GM21360 (cell line): Measurements from ENCODE around the gene NMT2.
A peak's percentile ranks its signal among the peaks of the same experiment; 100 is the strongest.

Source experiments
- ATAC-seq: cut with Tn5 transposase; IDR thresholded peaks from one replicate; pipeline ENCODE4 v1.9.1; 2021; ENCODE audit warnings: mild to moderate bottlenecking, moderate library complexity; ENCODE audit not compliant: unreplicated experiment

NMT2 gene

DNA sequence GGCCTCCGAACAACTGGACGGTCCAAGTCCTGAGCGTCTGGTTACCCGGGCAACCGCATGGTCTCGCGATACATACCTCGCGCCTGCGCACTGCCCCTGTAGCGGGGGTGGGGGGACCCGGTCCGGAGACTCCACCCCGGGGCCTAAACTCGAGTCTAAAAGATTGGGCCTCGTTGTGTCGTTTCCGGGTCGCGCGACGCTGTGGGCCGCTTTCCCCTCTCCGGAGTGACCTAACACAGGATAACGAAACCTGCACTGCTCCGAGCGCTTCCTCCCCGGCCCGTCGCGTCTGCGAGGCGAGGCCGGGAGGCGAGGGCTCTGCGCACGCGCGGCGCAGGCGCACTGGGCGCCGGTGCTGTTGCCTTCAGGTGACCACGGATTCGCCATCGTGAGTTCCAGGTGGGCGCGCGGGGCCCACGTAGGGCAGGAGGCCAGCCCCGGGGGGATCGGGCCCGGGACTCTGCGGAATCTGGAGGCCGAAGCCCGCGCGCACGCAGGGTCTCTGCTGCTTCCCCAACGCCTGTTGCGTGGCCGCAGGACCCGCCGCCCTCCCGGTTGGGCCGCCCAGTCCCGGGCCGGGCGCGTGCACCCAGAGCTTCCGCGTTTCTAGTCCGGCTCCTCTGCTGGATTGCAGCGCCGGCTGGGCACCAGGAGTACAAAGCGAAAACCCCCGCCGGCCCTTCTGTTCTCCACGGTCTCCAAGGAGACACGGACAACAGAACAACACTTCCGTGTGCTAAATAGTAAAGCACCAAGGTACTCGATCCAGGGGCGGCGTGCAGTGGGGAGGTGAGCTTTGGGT, 71.3 kb downstream of the NMT2 start, which contains the start of gene RPP38:
TSS of gene RPP38 (plus strand) at position 345 of the 802 bp plus-strand sequence. CDS start 5,960 bp downstream, outside the sequence.
- peak; percentile 78 for ATAC-seq

DNA sequence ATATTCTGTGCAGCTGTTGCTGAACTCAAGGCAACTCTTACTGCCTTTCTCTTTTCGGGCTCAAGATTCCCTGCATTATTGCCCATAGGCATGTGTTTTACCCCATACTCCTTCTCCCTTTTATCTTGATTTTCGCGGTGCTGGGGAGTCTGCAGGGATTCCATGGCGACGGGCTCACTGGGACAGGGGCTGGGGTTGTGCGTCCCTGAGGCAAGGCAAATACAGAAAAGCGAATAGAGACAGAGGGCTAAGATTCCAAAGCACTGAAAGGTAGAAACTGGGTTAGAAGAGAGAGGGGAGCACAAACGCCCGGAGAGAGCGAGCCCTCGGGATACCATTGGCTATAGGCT, 71.9 kb downstream of the NMT2 start:
- peak; percentile 19 for ATAC-seq

DNA sequence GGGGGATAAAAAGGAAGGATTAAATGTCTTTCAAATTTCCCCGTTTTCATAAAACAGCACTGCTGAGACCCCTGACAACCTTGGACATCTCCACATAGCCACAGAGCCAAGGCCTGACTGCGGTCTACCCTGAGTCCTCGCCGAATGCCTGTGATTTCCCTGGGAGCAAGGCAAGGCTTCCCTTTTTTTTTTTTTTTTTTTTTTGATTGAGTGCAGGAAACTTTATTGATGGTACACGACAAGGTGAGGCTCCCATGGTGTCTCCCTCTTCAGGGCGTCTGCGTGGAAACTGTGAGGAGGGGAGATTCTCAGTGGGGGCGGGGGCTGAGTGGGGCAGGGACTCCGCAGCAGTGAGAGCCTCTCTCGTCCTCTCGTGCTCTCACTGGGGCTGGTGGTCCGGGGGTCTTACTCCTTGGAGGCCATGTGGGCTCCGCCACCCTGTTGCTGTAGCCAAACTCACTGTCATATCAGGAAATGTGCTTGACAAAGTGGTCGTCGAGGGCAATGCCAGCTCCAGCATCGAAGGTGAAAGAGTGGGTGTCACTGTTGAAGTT, 75.6 kb downstream of the NMT2 start:
- no peak for ATAC-seq

DNA sequence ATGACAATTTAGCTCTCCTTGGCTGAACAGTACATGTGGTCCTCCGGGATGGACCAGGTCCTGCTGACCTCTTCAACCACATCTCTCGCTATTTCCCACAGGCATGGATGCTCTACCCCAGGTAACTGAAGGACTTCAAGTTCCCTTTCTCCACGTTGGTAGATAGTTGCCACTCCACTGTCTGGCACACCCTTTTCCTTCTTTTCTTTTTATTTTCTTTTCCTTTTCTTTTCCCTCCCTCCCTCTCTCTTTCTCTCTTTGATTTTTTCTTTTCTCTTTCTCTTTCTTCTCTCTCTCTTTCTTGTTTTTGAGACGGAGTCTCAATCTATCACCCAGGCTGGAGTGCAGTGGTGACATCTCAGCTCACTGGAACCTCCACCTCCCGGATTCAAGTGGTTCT, 77.1 kb downstream of the NMT2 start:
- no peak for ATAC-seq

DNA sequence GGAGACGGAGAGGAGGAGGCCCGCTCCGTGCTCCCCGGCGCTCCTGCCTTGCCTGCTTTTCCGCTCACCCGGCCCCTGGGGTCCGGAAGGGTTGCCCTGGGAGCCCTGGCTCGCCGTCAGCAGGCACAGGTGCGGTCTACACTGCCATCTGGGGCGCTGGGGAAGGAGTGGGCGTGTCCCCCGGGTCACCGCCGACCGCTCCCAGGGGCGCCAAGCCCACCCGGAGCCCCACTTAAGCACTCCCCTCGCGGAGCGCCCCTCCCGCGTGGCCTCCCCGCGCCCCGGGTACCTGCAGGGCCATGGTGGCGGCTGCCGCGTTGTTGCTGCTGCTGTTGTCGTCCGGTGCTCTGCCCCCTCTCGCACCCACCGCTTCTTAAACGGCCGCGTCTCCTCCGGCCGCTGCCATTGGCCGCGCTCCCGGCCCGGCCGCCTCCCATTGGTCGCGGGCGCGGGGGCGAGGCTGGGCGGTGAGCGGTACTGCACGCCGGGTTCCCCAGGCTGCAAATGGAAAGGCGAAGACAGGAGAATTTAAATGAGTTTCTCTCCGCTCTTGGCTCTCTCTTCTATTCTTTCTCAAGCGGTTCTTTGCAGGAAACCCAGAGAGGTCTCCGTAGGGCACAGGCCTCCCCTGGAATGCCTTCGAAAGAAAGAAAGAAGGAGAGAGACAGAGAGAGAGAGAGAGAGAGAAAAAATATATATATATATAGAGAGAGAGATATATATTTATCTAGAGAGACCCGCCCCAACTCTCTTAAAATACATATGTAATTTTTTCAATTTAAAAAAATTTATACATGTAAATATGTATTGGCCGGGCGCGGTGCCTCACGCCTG, 79.8 kb downstream of the NMT2 start, which contains the start of gene ACBD7:
TSS of gene ACBD7 (minus strand) at position 349 of the 834 bp plus-strand sequence. CDS start at position 301, 48 bp downstream.
- ATAC-seq: peak; percentile 97

DNA sequence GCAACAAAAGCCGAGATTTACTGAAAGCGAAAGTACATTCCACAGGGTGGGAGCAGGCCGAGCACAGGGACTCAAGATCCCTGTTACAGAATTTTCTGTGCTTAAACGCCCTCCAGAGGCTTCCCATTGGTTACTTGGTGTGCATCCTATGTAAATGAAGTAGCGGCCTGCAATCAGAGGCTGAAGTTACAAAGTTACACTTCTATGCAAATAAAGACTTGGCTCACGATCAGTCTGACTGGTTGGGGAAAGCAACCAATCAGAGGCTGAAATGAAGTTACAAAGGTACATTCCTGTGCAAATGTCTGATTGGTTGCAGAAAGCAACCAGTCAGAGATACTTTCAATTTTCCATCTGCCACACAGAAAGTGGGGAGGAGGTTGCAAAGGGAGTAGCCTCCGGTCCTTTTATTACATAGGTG, 84.0 kb downstream of the NMT2 start:
- ATAC-seq: no peak

DNA sequence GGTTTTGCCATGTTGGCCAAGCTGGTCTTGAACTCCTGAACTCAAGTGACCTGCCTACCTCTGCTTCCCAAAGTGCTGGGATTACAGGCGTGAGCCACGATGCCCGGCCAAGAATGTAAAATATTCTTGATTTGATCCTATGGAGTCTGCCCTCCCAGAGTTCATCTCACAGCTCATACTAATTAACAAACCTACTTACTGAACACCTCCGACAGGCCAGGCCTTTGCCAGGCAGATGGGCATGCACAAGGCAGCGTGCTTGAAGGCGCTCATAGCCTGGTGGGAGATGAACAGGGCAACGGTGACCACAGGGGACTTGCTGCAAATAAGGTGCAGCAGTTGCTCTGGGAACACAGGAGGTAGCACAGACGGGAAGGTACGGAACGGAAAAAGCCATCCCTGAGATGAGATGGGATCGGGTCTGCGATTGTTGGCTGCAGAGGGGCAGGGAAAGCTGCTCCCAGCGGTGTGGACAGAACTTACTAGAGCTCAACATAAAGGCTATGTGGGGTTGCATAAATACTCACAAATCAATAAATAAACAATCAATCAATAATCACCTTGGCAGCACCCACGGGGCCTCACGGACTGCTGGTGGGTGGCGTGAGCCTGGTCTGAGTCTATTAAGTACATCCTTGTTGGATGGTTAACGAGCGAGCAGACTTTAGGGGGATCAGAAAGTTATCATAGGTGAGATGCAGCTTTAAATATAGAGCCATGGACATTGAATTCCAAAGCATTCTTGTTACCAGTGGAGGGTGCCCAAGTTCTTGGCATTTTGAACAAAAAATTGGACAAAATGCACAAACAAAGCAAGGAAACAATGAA, 84.6 kb downstream of the NMT2 start:
- no peak for ATAC-seq

DNA sequence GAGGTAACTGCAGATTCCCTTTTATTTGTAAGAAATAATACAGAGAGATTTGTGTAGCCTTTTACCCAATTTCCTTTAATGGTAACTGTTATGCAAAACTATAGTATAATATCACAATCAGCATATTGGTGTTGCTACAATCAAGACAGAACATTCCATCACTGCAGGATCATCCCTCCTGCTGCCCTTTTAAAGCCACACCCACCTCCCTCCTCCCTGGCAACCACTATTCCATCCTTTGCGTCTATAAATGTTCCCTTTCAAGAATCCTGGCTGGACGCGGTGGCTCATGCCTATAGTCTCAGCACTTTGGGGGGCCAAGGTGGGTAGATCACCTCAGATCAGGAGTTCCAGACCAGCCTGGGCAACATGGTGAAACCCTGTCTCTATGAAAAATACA, 93.1 kb downstream of the NMT2 start:
- ATAC-seq: no peak

DNA sequence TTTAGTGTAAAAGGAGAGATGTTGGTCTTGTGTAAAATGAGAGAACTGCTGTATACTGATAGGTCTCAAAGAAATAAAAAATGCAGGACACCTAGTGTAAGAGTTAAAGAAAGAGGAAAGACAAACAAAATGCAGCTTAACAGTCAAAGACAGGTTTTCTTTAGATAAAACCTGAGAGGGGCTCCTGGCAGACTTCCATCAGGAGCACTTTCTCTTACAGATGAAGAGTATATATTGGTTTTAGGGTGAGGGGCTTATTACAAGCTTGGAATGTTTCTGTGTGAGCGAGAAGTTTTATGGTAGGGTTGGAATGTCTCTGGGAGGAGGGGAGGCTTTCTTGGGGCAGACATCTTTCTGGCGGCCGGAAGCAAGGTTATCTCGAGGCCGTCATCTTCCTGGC, 96.1 kb downstream of the NMT2 start:
- no peak for ATAC-seq

DNA sequence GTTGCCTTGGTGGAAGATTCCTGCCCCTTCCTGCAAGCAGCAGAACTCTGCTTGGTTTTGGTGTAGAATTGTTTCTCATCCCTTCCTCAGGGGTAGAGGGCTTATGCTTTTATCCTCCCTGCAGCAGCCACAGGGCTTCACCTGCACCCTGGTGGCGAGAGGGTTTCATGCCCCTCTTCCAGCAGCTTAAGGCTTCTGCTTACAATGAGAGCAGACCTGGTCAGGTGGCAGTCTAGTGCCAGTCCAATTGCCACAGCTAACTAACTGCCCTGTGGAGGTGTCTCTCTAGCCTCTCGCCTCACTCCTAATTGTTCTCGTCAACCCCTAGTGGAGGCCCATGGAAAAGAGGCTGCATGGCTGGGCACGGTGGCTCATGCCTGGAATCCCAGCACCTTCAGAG, 99.3 kb downstream of the NMT2 start:
- ATAC-seq: no peak

DNA sequence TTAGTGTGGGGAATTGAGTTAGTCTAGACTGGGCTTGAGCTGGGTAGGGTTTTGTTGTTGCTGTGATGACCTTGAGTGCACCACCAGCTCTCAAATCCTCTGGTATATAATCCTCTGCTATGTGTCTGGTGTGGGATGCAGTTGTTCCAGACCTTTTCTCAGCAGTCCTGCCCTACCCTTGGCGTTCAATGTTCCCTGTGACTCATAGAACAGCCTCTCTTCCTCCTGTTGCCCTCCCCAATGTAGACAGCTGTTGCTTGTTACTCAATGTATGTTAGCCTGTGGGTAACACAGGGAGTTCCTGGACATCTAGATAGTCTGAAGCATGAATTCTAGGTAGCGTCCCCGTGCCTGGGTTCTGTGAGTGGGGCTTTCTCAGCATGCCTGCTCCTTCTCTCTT, 99.7 kb downstream of the NMT2 start:
- ATAC-seq: no peak

DNA sequence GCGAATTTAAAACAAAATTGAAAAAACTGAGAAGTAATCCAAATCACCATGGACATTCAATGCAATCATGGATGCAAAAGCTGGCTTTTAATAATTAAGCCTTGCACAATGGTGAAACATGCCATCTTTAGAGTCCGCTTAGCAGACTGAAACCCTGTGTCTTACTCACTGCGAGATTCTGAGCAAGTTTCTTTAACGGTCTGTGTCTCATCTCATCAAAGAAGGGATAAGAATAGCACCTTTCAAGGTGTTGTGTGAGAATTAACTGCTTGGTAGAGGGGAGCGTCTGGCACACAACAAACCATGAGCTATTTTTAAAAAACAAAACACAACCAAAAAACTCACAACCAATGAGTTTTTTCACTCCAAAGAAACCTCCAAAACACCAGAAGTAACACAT, 101.3 kb downstream of the NMT2 start:
- no peak for ATAC-seq

DNA sequence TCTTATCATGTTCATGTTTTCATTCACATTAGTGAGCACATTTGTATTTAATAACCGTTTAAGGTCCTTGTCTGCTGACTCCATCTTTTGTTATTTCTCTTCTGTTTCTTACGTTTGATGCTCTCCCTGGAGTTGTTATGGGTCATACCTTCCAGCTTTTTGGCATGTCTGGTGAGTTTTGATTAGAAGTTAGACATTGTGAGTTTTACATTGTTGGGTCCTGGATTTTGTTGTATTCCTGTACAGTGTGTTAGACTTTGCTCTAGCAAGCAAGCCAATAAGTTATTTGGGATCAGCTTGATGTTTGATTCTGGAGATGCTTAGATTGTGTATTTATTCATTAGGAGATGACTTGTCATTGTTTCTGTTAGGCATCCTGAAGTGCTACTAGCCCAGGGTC, 107.9 kb downstream of the NMT2 start:
- ATAC-seq: no peak

DNA sequence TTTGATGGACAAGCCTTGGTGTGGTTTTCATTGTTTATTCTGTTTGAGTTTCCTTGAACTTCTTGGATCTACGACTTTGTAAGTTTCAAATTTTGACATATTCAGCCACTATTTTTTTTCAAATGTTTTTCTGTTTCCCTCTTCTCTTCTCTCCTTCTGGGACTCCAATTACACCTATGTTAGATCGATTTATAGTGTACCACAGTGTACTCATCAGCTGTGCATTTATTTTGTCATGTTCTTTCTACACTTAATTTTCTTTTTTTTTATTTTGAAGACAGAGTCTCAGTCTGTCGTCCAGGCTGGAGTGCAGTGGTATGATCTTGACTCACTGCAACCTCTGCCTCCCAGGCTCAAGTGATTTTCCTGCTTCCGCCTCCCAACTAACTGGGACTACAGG, 108.6 kb downstream of the NMT2 start:
- ATAC-seq: no peak

DNA sequence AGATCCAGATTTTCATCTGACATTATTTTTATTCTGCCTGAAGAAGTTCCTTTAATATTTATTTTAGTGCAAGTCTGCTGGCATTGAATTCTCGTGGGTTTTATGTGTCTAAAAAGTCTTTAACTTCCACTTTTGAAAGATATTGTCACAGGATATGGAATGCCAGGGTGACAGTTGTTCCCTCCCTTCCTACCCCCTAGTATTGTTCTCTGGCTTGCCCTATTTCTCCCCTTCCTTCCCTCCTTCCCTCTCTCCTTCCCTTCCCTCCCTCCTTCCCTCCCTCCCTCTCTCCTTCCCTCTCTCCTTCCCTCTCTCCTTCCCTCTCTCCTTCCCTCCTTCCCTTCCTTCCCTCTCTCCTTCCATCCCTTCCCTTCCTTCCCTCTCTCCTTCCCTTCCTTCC, 109.8 kb downstream of the NMT2 start:
- ATAC-seq: no peak
